DOHH2 (cell line): ENCODE results near the gene TULP4.

Experiments used
- H3F3A ChIP-seq: fragments of 200-600 bp; sonication (generic), shearing (Covaris generic); 2 replicates; pipeline ENCODE4 v1.6.0; 2016; ENCODE audit warnings: antibody characterized with exemption, mild to moderate bottlenecking; ENCODE audit not compliant: control insufficient read depth, insufficient read depth
- H3K27ac ChIP-seq: fragments of 200-600 bp; sonication (generic); 2 replicates; pipeline ENCODE4 v1.5.1; 2014; ENCODE audit warnings: low read depth, mild to moderate bottlenecking, low read length, moderate library complexity
- H3K27me3 ChIP-seq: fragments of 200-600 bp; sonication (generic); 2 replicates; pipeline ENCODE4 v1.6.1; 2014; ENCODE audit warnings: mild to moderate bottlenecking, low read length, mixed read lengths; ENCODE audit not compliant: control insufficient read depth
- H3K36me3 ChIP-seq: fragments of 200-600 bp; sonication (generic); 2 replicates; pipeline ENCODE4 v1.6.1; 2014; ENCODE audit warnings: mild to moderate bottlenecking, low read length, moderate library complexity, mixed read lengths; ENCODE audit not compliant: control insufficient read depth
- H3K4me1 ChIP-seq: fragments of 200-600 bp; sonication (generic); 2 replicates; pipeline ENCODE4 v1.6.1; 2014; ENCODE audit warnings: mild to moderate bottlenecking, low read length, mixed read lengths; ENCODE audit not compliant: control insufficient read depth
- H3K4me2 ChIP-seq: fragments of 200-600 bp; sonication (generic); 2 replicates; pipeline ENCODE4 v1.6.0; 2014; ENCODE audit warnings: mild to moderate bottlenecking, low read length, moderate library complexity
- H3K4me3 ChIP-seq: fragments of 200-600 bp; sonication (generic); 2 replicates; pipeline ENCODE4 v1.5.1; 2014; ENCODE audit warnings: mild to moderate bottlenecking, low read length, mixed read lengths
- H3K79me2 ChIP-seq: fragments of 200-600 bp; sonication (generic); 2 replicates; pipeline ENCODE4 v1.6.1; 2014; ENCODE audit warnings: mild to moderate bottlenecking, low read length, mixed read lengths; ENCODE audit not compliant: control insufficient read depth
- H3K9me2 ChIP-seq: fragments of 200-600 bp; sonication (generic); replicated peaks from 2 replicates; pipeline ENCODE4 v1.6.1; 2014; ENCODE audit warnings: mild to moderate bottlenecking, low read length, mixed read lengths; ENCODE audit not compliant: control insufficient read depth
- H3K9me3 ChIP-seq: fragments of 200-600 bp; sonication (generic); 2 replicates; pipeline ENCODE4 v1.6.1; 2014; ENCODE audit warnings: antibody characterized with exemption, low read length, mixed read lengths; ENCODE audit not compliant: control insufficient read depth, insufficient read depth
- H4K20me1 ChIP-seq: fragments of 200-600 bp; sonication (generic); 2 replicates; pipeline ENCODE4 v1.6.0; 2014; ENCODE audit warnings: low read depth, mild to moderate bottlenecking, antibody characterized with exemption, low read length, moderate library complexity; ENCODE audit not compliant: control insufficient read depth, insufficient read depth
- EZH2phosphoT487 ChIP-seq: fragments of 200-600 bp; sonication (generic); IDR thresholded peaks from 2 replicates; pipeline ENCODE4 v1.6.1; 2017; ENCODE audit warnings: borderline replicate concordance, mild to moderate bottlenecking, antibody characterized with exemption, low read length, moderate library complexity, mixed read lengths
- TF ChIP-seq, protein P1 (sequence below): fragments of 200-600 bp; sonication (generic); IDR thresholded peaks from one replicate; pipeline ENCODE4 v1.5.1; 2014; ENCODE audit warnings: antibody characterized with exemption, mild to moderate bottlenecking, low read depth, low read length; ENCODE audit not compliant: poor library complexity, severe bottlenecking

Gene TULP4

DNA sequence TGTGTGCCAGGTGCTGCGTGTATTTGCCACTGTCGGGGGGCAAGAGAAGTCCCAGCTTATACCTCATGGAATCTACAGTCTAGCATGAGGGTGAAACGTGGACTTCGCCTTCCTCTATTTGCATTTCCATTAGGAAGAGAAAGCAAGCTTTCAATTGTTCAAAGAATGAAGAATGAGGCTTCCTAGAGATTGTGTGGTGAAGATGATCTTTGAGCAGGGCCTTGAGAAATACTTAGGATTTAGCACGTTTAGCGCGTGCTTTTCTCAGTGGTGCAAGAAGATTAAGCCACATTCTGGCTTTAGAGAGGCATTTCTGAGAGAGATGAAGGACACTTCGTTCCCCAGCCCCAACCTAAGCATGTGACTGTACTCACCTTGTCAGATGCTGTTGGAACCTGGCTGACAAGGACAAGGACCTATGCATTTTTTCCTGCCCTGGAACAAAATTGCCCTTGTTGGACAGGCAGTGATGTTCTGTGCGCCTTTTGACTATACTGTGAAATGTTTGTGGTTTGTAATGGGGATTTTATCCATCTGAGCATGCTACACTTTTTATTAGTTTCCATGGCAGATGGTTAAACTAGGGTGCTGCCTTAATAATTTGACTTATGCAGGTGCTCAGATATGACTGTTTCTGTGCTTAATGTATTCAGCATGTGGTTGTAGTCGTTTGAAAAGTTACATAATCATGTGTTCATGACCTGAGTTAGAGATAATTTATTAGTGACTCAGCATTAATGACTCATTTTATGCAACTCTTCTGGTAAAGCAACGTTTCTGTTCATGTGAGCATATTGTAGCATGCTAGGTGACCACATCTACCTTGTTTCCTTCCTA is 10.7 kb downstream of the TULP4 start:
- H3K9me3 ChIP-seq: no peaks in the 10 kb centered on the region
- H4K20me1 ChIP-seq: no peaks in the 10 kb centered on the region; the same call in 1 of the 2 replicates
- no peak overlapping the region for H3K27ac ChIP-seq
- peaks cover 54% of the 10 kb centered on the region for H3K4me1 ChIP-seq
- H3F3A ChIP-seq: no peaks in the 10 kb centered on the region
- H3K4me2 ChIP-seq: no peak overlapping the region
- H3K4me3 ChIP-seq: no peak overlapping the region
- H3K36me3 ChIP-seq: peaks cover 2% of the 10 kb centered on the region
- H3K9me2 ChIP-seq: no peaks in the 10 kb centered on the region
- H3K27me3 ChIP-seq: no peaks in the 10 kb centered on the region
- peaks cover 95% of the 10 kb centered on the region for H3K79me2 ChIP-seq
- no peak for TF ChIP-seq EZH2phosphoT487
- TF ChIP-seq, protein P1, sequence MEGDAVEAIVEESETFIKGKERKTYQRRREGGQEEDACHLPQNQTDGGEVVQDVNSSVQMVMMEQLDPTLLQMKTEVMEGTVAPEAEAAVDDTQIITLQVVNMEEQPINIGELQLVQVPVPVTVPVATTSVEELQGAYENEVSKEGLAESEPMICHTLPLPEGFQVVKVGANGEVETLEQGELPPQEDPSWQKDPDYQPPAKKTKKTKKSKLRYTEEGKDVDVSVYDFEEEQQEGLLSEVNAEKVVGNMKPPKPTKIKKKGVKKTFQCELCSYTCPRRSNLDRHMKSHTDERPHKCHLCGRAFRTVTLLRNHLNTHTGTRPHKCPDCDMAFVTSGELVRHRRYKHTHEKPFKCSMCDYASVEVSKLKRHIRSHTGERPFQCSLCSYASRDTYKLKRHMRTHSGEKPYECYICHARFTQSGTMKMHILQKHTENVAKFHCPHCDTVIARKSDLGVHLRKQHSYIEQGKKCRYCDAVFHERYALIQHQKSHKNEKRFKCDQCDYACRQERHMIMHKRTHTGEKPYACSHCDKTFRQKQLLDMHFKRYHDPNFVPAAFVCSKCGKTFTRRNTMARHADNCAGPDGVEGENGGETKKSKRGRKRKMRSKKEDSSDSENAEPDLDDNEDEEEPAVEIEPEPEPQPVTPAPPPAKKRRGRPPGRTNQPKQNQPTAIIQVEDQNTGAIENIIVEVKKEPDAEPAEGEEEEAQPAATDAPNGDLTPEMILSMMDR: no peak

DNA sequence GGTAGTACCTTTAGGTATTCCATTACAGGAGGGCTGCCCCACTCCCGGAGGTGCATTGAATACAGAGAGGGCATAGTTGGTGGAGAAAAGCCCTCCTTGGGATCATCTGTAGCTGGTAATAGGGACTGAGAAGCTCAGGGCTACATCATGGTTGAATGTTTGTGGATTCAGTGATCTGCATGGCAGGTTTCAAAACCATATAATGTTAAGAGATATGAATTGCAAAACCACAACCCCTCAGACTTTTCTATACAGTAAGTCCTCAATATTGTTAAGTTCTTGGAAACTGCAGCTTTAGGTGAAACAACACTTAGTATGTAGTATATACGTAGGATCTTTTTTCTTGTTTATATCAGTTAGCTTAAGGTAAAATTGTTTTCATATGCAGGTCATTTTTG is 11.3 kb downstream of the TULP4 start:
- no peaks in the 10 kb centered on the region for H3K9me2 ChIP-seq
- H3K4me3 ChIP-seq: no peak overlapping the region
- H3K36me3 ChIP-seq: no peaks in the 10 kb centered on the region; the same call in 1 of the 2 replicates
- peaks cover 95% of the 10 kb centered on the region for H3K79me2 ChIP-seq
- no peaks in the 10 kb centered on the region for H3K27me3 ChIP-seq
- no peaks in the 10 kb centered on the region for H3F3A ChIP-seq
- no peak overlapping the region for H3K27ac ChIP-seq
- TF ChIP-seq, protein P1: no peak
- TF ChIP-seq EZH2phosphoT487: no peak
- peaks cover 56% of the 10 kb centered on the region for H3K4me1 ChIP-seq
- H4K20me1 ChIP-seq: no peaks in the 10 kb centered on the region; the same call in none of the 2 replicates
- H3K4me2 ChIP-seq: no peak overlapping the region
- no peaks in the 10 kb centered on the region for H3K9me3 ChIP-seq

DNA sequence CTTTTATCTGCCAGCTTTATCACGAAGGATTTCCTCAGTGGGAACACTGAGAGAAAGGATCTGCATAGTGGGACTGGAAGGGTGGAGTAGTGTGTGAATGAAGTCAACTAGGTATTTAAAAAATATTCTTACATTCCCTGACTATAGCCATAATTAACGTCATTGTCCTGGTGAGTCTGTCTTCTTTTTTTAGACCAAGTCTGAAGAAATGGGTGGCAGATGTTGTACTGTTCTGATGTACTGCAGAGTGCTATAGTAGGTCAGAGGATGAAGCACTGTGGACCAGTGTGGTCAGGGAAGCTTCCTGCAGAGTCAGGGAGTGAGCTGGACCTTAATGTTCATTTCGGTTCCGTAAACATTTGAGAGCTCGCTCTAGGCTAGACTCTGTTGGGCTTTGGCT is 11.9 kb downstream of the TULP4 start:
- Histone ChIP-seq H3K4me1 (peaks cover 62% of the 10 kb centered on the region), H3K9me2 (no peaks in the 10 kb centered on the region), H4K20me1 (no peaks in the 10 kb centered on the region; the same call in none of the 2 replicates), H3K27me3 (no peaks in the 10 kb centered on the region), H3K79me2 (peaks cover 95% of the 10 kb centered on the region), H3K4me2 (no peak overlapping the region), H3F3A (no peaks in the 10 kb centered on the region), H3K4me3 (no peak overlapping the region), H3K9me3 (no peaks in the 10 kb centered on the region), H3K27ac (no peak overlapping the region), H3K36me3 (no peaks in the 10 kb centered on the region; the same call in 1 of the 2 replicates)
- no peak for TF ChIP-seq EZH2phosphoT487
- TF ChIP-seq, protein P1: no peak
